GM18951 (cell line): ENCODE results near the gene COL4A1.
"Not testable (repeated sequence)": the region's sequence is repeated elsewhere in the genome, so short reads cannot be mapped to it uniquely, and the experiment has no call there.

Source experiments
- POLR2A ChIP-seq: IDR thresholded peaks from 4 replicates; pipeline ENCODE4 v1.6.1; 2011; ENCODE audit warnings: mild to moderate bottlenecking; ENCODE audit not compliant: insufficient read length, insufficient read depth; ENCODE audit errors: extremely low read depth
- in situ Hi-C: fragments of 300-500 bp; cut with MboI; formaldehyde crosslinking; loops from one replicate; pipeline ENCODE4 v1.12.0; 2022; ENCODE audit warnings: low sequenced_read_pairs, mixed read lengths, inconsistent platforms; ENCODE audit not compliant: unreplicated experiment

Gene COL4A1

GRCh38 chr13:110317093-110317492 lies 10.1 kb upstream of the COL4A1 start:
- no peak for TF ChIP-seq POLR2A
- in situ Hi-C loops: no loop called here

- in situ Hi-C loops: no loop called here
- no peak for TF ChIP-seq POLR2A
Measured at GRCh38 chr13:110316196-110316595, 9.2 kb upstream of the COL4A1 start.

- TF ChIP-seq POLR2A: no peak
- in situ Hi-C loops: no loop called here
Measured at GRCh38 chr13:110314516-110315245, 7.7 kb upstream of the COL4A1 start.

DNA sequence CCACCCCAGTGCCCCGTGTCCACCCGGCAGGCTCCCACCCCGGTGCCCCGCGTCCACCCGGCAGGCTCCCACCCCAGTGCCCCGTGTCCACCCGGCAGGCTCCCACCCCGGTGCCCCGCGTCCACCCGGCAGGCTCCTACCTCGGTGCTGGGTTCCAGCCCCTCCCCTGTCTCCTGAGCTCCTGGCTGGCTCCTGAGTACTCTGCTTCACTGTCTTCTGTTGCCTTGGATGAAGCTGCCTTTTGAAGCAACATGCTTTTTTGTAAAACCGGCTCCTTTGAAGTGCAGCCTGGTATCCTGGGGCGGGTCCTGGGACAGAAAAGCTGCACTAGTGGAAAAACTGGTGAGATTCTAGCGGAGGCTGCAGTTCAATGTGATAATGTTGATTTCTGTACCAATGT lies 6.8 kb upstream of the COL4A1 start:
- in situ Hi-C loops: not testable (repeated sequence)

DNA sequence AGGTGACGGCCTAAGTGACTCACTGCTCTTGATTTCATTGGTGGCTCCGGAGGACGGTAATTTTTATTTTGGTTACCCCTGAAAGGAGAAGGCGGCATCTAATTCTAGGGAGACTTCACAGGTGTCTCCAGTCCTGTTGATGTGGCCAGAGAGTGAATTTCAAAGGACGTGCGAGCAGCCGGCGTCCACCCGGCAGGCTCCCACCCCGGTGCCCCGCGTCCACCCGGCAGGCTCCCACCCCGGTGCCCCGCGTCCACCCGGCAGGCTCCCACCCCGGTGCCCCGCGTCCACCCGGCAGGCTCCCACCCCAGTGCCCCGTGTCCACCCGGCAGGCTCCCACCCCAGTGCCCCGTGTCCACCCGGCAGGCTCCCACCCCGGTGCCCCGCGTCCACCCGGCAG lies 6.3 kb upstream of the COL4A1 start:
- in situ Hi-C loops: not testable (repeated sequence)

DNA sequence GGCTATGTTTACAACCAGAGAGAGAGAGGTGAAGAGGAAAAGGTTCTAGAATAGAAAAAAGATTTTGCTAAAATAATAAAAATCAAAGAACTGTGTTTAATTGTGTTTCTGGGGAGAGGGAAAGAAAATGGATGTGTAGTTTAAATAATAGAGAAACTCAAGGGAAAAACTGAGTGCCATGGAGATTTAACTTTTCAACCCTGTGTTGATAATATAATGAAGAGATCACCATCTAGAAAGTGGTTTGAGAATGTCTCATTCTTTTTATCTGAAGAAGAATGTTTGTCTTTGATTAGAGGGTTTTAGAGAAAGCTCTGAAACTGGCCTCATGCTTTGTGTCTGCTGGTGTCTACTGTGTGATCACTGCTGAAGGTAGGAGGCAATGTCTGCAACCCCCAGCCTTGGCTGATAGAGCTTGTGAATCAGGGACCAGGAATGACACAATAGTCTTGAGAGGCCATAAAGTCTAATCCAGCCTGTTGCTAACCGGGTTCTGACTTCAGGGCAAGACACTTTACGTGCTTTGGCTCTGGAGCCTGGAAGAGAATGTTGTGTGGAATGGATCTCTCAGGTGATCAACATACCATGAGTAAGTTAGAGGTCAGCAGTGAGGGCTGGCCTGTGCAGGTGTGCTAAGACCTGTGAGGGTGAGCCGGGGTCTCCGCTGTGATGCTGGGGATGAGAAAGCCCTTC lies 5.5 kb upstream of the COL4A1 start:
- TF ChIP-seq POLR2A: no peak
- in situ Hi-C loops: no loop called here

GRCh38 chr13:110311443-110312338 lies 4.7 kb upstream of the COL4A1 start:
- in situ Hi-C loops: no loop called here
- TF ChIP-seq POLR2A: no peak

DNA sequence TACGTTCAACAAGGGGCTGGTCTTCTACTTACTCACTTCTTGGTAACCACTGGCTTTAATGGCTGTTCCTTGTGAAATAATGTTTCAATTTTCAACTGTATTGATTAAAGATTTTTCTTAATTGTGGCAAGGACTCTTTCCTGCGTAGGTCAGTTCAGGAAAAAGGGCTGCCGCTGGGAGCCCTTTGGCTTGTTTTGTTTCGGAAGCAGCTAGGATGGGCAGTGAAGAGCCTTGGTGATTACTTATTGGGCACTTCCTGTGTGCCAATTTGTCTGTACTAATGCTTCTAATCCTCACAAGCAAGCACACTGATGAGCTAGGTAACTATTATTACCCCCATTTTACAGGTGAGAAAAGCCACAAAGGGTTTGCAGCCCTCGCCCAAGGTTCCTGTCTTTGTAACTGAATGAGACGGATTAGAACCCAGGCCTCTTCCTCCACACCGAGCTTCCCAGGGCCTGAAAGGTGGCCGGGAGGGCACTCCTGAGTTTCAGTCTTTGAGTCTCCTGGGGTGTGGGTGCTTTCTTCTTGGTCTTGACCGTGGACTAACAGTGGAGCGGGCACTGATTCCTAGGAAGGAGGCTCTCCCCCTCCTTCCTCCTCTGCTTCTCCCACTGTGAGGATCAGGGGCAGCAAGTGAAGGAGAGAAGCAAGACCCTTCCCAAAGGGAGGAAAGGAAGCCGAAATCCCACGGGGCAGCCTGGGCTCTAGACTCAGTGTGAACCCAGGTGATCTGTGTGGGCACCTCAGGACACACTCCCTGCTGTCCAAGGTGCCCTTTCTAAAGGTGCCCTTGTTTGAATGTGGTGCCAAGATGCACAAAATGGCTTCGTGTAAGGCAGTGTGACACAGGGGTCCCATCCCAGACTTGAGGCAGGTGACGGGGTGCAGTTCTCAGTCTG lies 3.8 kb upstream of the COL4A1 start:
- in situ Hi-C loops: no loop called here
- no peak for TF ChIP-seq POLR2A

DNA sequence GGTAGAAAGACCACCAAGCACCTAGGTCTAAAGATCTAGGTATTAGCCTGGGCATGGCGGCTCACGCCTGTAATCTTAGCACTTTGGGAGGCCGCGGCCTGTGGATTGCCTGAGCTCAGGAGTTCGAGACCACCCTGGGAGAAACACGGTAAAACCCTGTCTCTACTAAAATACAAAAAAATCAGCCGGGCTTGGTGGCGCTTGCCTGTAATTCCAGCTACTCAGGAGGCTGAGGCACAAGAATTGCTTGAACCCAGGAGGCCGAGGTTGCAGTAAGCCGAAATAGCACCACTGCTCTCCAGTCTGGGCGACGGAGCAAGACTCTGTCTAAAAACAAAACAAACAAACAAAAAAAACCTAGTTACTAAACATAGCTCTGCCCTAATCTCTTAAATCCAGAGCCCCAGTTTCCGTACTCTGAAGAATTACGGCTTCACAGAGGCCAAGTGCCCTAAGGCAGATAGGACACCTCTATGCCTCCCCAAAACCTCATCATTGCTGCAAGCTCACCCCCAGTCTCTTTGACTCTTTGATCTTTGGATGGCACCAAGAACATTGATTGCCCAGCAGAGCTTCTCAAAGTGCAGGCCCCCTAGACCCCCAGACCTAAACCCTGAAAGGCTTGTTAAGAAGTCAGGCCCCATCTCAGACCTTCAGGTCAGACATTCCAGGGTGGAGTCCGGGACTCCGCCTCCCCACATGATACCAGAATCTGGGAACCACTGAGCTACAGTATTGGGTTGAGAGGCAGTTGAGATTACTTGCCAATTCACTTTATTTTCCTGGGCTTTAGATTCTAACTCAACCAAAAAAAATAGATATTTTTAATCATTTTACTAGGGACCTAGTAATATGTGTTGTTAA lies 2.9 kb upstream of the COL4A1 start:
- in situ Hi-C loops: no loop called here
- TF ChIP-seq POLR2A: no peak

GRCh38 chr13:110308656-110309359 lies 1.9 kb upstream of the COL4A1 start:
- in situ Hi-C loops: no loop called here
- no peak for TF ChIP-seq POLR2A
